GM18909 (cell line): ENCODE data around the gene PEX7.

Source experiments
- ATAC-seq: cut with Tn5 transposase; IDR thresholded peaks from one replicate; pipeline ENCODE4 v1.9.1; 2021; ENCODE audit warnings: mild to moderate bottlenecking; ENCODE audit not compliant: unreplicated experiment, poor library complexity

The PEX7 gene, protein sequence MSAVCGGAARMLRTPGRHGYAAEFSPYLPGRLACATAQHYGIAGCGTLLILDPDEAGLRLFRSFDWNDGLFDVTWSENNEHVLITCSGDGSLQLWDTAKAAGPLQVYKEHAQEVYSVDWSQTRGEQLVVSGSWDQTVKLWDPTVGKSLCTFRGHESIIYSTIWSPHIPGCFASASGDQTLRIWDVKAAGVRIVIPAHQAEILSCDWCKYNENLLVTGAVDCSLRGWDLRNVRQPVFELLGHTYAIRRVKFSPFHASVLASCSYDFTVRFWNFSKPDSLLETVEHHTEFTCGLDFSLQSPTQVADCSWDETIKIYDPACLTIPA

DNA sequence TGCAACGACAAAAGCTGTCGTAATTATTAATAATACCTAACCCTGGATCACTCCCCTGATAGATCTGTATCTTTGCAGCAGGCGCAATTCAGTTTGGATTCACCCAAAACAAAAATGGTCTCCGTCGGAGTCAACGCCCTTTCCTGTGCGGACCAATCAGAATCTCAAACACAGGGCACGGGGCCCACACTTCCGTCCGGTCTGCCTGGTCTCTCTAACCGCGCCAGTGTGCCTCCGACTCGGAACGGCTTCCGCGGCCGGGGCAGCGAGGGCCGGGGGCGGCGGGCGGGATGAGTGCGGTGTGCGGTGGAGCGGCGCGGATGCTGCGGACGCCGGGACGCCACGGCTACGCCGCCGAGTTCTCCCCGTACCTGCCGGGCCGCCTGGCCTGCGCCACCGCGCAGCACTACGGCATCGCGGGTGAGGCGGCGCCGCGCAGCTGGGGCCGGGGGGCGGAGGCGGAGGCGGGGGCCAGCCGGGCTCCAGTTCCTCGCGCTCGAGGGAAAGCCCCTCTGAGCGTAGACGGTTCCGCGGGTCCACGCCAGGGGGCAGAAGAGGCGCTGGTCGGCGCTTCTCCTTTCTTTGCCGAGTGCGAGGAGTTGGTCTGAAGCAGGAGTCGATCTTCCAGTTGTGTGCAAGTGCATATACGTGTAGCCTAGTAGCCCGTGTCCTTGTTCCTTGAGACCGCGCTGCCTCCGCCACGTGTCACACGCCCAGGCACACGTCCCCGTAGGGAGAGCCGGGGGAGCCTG, at the start of gene PEX7:
Gene PEX7, plus strand, starts transcription at position 217 of the 752 bp plus-strand sequence. Its CDS starts 74 bp downstream, at position 291.
- ATAC-seq: peak; percentile 96

DNA sequence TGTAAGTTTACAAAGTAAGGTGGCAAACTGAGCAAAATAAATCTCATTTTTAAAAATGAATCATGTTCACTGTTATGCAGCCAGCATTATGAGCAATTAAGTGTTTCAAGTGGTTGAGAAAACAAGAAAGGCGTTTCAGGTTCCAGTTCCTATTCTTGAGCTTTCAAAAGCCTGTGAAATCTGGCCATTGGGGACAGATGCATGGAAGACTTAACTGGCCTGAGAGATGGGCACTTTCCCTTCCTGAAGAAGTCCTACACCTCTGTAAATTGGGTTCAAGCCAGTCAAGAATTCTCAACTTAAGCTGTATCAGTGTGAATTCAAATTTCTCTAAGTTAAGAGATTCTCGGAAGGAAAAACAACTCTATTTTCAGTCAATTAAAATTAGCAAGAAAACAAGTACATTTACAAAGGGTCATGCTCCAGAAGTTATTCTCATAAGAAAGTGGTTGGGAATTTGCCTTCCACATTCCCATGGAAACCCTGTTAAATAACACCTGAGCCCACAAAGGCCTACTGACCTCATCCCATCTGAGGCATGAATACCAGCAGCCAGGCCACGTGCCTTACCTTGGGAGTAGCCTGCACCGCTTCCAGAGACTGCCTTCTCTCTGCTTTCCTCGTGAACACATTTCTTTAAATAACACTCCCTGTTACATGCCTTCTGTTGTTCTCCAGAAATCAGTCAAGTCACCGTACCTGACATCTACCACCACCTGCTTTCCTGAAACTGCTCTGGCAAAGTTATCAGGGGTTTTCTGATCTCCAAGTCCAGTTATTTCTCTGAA, 49.5 kb upstream of the PEX7 start:
- ATAC-seq: peak; percentile 78

DNA sequence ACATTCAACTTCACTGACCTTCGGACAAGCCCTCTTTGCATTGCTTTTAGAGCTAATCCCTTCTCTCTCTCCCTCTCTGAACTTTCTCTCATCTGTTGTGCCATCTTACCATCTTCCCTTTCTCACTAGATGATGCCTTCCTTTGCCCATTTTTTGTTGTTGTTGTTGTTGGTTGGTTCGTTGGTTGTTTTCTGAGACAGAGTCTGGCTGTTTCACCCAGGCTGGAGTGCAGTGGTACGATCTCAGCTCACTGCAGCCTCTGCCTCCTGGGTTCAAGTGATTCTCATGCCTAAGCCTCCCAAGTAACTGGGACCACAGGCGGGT, 49.0 kb upstream of the PEX7 start:
- no peak for ATAC-seq

DNA sequence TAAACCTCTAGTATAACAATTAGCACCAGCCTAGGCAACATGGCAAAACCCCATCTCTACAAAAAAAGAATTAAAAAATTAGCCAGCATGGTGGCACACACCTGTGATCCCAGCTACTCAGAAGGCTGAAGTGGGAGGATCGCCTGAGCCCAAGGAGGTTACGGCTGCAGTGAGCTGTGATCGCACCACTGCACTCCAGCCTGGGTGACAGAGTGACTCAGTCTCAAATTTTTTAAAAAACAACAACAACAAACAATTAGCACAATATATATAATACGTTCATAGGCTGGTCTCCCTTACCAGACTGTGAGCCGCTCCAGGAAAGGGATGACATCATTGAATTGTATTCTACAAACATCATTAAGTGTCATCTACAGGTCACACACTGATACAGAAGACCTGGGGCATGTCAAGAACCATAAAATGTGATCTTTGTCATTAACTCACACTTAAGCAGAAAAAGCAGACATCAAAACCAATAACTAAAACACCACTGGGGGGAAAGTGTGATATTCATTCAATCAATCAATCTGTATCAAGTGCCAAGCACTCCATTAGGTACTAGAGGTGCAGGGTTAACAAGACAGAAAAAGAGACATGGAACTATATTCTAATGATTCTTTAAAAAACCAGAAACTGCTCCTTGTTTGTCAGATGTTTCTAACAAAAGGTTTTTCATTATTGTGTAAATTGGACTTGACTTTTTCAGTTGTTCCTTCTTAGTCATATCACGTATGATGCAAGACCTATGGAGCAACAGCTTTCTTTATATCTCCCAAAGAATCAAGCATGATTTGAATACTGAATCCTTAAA, 48.0 kb upstream of the PEX7 start:
- no peak for ATAC-seq

DNA sequence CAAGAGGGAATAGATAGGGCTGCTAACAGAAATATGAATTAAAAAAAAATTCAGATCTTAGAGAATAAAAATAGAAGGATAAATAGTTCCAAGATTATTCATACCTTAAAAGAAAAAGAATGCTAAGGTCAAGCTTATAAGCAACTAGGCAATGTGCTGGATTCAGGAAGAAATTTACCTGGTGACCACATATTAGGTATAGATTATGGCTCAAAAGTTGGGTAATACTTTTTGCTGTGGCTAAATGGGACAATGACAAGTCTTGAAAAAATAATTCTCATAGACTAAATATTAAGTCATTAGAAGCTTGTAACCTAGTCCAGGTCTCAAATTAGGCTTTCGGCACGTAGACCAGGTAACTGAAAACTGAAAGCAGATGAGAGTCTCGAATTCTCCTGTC, 47.3 kb upstream of the PEX7 start:
- no peak for ATAC-seq

DNA sequence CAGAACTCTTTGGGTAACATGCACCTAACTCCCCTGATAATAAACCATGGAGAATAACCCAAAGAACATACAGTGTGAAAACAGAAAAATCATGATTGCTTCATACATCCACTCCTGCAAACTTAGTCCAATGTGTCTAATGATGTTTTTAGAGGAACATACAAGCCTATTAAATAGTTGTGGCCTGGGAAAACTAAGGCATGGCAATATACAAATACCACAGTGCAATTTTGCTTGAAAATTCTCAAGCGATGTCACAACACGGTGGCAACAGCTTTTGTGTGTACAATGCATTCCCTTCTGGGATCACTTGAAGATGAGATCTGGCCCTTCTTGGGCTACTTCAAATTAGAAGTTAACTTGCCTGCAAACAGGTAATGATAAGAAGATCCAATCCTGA, 46.8 kb upstream of the PEX7 start:
- ATAC-seq: no peak

DNA sequence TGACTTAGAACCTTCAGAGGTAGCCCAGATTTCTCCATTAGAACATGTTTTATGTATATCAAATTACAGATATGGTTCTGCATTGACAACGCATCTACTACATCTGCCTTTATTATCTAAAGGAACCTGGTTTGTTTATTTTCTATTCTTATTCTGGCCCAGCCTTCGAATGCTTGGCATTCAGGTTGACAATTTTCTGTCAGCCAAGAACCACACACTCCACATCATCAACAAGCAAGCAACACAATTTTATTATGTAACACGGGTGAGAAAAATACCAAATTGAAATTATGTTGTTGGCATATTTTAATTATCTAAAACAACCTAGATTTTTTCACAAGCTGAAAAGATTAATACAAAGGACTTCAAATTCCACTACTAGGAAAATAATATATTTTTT, 44.7 kb upstream of the PEX7 start:
- no peak for ATAC-seq

DNA sequence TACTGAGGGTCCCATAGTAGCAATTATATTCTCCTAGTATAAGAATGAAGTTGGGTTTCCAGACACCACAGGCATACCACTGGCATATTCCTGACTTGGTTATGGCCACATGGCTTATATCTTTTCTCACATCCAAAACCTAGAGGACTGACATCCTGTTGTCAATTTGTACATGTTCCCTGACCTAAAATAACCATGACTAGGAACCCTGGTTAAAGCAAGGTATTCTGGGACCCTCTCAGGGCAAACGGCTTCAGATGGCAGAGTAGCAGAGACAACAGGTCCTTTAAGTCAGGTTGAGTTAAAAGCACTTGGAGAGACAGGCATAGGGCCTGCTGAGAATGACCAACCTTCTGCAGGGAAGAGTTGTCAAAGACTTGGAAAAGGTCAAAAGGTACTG, 42.7 kb upstream of the PEX7 start:
- no peak for ATAC-seq

DNA sequence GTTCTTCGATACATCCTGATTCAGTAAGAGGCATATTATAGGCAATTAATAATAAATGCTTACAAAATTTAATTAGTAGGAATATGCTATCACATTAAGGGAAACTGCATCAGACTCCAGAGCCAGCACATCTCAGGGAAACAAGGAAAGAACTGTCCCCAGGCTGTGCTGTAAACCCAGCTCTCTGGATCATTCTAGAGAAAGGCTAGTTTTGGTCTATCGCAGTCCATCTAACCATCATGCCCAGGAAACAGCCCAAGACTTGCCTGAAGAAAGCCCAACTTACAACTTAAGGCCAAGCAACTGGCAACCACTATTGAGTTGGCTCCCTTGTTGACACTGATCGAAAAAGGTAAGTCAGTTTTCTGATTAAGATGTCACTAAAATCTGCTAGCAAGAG, 41.4 kb upstream of the PEX7 start:
- no peak for ATAC-seq

DNA sequence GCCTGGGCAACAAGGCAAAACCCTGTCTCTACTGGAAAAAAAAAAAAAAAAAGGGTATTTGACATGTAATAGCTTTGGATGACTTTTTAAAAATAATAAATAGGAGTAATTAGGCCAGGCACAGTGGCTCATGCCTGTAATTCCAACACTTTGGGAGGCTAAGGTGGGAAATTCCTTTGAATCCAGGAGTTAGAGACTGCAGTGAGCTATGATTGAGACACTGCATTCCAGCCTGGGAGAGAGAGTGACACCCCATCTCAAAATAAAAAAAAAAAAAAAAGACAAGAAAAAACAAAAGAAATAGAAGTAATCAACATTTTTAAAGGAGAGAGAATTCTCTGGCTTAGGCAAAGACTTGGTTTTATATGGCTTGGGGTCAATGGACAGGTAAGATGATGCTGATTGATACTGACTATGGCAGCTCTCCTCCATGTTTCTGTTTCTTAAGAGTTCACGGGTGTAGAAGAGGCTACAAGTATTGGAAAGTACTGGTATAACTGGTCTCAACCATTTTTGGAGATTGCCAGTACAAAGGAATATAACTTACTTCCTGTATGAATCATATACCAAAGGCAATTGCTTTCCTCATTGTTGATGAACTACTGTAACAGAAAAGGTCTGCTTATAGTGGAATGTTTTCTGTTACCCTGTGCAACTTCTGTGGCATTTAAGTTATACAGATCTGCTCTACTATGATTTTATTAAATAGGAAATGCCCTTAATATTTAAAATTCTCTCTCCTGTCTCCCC, 40.2 kb upstream of the PEX7 start:
- no peak for ATAC-seq

DNA sequence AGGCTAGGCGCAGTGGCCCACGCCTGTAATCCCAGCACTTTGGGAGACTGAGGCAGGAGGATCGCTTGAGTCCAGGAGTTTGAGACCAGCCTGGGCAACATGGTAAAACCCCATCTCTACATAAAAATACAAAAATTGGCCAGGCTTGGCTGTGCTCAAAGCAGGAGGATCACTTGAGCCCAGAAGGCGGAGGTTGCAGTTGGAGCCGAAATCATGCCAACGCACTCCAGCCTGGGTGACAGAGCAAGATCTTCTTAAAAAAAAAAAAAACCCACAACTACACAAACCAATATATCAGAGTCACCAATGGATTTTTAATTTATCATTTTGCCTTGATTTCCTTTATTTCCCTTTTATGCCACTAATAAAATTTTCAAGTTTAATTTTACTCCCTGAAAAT, 39.4 kb upstream of the PEX7 start:
- ATAC-seq: no peak

DNA sequence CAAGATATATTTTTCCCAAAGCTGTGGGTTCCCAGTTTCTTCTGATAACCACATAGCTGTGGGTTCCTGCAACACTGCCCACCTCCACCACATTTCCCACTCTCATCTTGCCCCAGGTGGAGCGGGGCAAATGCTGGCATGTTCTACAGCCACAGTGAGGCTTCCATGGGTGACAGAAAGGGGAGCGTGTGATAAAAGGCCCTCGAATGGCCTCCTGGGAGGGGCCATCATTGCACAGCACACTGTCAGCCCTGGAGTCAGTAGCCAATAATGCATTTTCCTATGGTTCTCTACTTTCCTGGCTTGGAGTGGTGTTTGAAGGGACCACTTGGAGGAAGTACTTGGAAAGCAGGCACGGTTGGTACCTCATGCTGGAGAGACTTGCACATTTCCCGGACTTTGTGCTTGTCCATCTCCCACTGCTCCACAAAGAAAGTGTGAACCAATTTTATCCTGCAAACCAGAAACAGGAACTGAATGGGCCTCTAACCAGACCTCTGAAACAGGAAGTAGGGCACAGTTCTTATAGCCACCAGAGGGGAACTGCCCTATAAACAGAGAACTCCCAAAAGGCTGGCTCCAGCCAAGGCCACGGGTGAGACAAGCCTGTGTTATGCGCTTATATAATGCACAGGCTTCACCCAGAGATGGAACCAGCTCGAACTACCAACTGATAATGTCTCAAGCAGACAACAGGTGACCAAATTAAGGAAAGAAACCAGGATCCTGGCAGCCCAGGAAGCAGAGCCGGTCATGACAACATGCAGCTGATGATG, 38.7 kb upstream of the PEX7 start:
- peak; percentile 84 for ATAC-seq

DNA sequence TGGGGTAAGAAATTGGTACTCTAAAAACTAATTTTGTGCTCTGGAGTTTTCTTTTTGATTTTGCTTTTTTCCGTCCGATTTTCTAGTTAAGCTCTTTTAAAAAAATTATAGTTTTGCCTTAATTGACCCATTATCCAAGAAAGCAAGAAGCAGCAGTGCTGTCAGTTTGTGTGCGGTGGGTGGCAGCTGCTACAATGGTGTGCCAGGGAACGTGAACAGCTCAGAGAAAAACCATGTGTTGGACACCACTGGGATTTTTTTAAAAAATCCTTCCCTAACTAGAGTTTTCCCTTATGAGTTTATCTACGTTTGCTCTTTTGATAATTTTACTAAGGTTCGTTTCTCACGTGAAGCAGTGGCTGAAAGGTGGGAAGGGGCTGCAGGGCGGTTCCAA, 38.1 kb upstream of the PEX7 start:
- ATAC-seq: no peak

DNA sequence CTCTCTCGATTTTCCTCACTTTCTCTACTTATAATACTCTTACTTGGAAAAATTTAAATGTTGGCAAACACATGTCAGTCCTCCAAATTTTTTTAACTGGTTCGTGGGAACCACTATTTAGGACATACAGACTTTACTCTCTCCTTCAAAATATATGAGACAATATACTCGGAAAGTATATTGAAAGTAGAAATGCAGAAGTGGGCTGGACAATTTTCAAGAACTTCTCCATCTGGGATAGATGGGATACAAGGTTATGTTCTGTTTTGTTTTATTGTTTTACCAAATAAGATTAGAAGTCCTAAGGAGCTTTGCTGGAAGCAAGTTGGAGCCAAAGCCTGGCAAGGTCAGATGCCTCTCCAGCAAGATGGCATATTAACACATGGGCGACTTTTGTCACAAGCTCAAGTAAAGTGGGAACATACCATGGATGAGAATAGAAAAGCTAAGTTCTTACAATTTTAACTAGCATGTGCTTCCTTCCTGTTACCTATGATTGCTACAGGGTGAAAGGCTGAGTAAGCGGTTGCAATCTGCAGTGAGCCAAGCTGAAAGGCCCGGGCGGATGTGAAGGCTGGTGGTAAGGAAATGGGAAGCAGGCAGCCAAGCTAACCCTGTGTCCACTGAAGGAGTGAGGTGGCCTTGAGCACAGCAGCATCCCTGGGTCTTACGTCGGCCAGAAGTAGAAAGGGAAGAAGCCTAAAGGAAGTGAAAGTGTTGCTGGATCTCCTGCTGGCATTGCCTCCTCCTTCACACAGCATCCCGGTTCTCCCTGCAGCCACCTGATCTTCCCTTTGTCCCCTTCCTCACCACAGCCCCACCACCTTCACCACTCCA, 37.3 kb upstream of the PEX7 start:
- peak; percentile 49 for ATAC-seq

DNA sequence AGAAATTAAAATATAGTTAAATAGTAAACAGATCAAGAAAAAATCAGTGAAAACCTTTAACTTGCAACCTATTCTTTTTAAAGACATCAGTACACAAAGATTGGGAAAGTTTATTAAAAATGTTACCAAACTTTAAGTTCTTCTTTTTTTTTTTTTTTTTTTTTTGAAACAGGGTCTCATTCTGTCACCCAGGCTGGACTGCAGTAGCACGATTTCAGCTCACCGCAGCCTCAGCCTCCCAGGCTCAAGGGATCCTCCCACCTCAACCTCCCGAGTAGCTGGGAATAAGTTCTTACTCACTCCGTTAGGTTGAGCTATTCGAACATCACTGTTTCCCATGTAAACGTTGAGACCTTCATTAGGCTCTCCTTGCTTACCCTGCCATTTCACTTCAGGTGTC, 35.7 kb upstream of the PEX7 start:
- no peak for ATAC-seq

DNA sequence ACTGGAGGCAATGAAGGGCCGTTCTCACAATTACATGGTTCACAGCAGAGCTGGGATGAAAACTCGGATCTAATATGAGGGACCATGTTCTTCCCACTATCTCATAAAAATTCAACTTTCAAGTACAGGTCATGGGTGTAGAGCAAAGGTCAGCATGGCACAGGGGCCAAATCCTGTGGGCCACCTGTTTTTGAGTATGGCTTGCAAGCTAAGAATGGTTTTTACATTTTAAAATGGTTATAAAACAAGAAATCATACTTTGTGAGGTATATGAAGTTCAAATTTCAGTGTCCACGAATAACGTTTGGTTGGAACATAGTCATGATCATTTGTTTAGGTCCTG, 34.7 kb upstream of the PEX7 start:
- ATAC-seq: no peak

DNA sequence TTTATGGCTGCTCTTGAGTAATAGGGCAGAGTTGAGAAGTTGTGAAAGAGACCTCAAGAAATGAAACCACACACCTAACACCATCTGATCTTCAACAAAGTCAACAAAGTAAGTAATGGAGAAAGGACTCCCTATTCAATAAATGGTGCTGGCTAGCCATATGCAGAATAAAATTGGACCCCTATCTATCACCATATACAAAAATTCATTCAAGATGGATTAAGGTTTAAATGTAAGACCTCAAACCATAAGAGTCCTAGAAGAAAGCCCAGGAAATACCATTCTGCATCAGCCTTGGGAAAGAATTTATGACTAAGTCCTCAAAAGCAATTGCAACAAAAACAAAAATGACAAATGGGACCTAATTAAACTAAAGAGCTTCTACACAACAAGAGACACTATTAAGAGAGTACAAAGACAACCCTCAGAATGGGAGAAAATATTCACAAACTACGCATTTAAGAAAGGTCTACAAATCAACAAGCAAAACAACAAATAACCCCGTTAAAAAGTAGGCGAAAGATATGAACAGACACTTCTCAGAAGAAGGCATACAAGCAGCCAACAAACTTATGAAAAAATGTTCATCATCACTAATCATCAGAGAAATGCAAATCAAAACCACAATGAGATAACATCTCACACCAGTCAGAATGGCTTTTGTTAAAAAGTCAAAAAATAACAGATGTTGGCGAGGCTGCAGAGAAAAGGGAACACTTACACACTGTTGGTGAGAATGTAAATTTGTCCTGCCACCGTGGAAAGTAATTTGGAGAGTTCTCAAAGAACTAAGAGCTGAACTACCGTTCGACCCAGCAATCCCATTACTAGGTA, 34.1 kb upstream of the PEX7 start:
- no peak for ATAC-seq
